ENCODE measurements around the gene FCSK. TPM values are rescaled to one million over a fixed set of nuclear protein-coding genes. Genes with fewer than 3 reads are reported as not detected.

FCSK gene
- total and polyA plus RNA-seq, 10 of the 15 experiments (the other 5 are each of a cell fraction or from before 2014, with no cell fraction given): 0.60 to 17.6 (median 7.4) TPM

DNA sequence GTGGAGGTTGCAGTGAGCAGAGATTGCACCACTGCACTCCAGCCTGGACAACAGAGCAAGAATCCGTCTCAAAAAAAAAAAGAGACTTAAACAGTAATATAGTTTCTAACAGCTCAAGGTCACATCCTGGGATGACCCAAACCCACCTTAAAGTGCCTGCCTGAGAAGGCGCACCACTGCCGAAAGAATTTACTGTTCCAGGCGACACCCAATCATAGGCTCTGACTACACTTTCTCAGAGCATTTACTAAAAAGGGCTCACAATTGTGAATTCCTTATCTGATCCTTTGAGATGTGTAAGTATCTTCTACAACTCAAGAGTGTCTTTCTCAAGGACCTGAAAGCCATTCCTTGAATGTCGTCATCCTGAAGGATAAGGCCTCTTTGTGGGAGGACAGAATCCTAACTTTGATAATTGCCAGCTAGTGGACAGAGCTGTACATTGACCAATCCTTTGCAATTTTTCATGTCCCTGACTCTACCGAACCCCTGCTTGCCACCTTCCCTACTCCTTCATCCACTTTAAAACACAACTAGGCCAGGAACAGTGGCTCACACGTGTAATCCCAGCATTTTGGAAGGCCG, 12.9 kb upstream of the FCSK start (continued):
- TF ChIP-seq, protein P1, sequence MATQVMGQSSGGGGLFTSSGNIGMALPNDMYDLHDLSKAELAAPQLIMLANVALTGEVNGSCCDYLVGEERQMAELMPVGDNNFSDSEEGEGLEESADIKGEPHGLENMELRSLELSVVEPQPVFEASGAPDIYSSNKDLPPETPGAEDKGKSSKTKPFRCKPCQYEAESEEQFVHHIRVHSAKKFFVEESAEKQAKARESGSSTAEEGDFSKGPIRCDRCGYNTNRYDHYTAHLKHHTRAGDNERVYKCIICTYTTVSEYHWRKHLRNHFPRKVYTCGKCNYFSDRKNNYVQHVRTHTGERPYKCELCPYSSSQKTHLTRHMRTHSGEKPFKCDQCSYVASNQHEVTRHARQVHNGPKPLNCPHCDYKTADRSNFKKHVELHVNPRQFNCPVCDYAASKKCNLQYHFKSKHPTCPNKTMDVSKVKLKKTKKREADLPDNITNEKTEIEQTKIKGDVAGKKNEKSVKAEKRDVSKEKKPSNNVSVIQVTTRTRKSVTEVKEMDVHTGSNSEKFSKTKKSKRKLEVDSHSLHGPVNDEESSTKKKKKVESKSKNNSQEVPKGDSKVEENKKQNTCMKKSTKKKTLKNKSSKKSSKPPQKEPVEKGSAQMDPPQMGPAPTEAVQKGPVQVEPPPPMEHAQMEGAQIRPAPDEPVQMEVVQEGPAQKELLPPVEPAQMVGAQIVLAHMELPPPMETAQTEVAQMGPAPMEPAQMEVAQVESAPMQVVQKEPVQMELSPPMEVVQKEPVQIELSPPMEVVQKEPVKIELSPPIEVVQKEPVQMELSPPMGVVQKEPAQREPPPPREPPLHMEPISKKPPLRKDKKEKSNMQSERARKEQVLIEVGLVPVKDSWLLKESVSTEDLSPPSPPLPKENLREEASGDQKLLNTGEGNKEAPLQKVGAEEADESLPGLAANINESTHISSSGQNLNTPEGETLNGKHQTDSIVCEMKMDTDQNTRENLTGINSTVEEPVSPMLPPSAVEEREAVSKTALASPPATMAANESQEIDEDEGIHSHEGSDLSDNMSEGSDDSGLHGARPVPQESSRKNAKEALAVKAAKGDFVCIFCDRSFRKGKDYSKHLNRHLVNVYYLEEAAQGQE (IDR thresholded peaks at IDR 0.05; ENCODE audit: low read depth, low read length): no peak
- TF ChIP-seq SMAD5 (IDR thresholded peaks at IDR 0.05; ENCODE audit: low read depth): no peak
- no peak for TF ChIP-seq GABPA (IDR thresholded peaks at IDR 0.05; ENCODE audit: low read depth)
- no peak for TF ChIP-seq MYC (IDR thresholded peaks at IDR 0.05; ENCODE audit: insufficient read depth, insufficient read length, insufficient replicate concordance, low read length, severe bottlenecking)
- TF ChIP-seq BCL11A (IDR thresholded peaks at IDR 0.05; ENCODE audit: low read depth, low read length): no peak
- TF ChIP-seq, protein P2, sequence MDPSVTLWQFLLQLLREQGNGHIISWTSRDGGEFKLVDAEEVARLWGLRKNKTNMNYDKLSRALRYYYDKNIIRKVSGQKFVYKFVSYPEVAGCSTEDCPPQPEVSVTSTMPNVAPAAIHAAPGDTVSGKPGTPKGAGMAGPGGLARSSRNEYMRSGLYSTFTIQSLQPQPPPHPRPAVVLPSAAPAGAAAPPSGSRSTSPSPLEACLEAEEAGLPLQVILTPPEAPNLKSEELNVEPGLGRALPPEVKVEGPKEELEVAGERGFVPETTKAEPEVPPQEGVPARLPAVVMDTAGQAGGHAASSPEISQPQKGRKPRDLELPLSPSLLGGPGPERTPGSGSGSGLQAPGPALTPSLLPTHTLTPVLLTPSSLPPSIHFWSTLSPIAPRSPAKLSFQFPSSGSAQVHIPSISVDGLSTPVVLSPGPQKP (IDR thresholded peaks at IDR 0.05; ENCODE audit: low read depth, low read length): no peak
- TF ChIP-seq SREBF2 (IDR thresholded peaks at IDR 0.05; ENCODE audit: low read length): no peak
- no peak for TF ChIP-seq SMC3 (IDR thresholded peaks at IDR 0.05; ENCODE audit: borderline replicate concordance, low read length)
